Measurements from ENCODE around the gene PCDHB14.
"Not testable (repeated sequence)": the region's sequence is repeated elsewhere in the genome, so short reads cannot be mapped to it uniquely, and the experiment has no call there.

GRCh38 chr5:141216035-141216434 lies 7.1 kb upstream of the PCDHB14 start:
- not testable (repeated sequence) for TF ChIP-seq CTCF, POLR2A (IDR thresholded peaks at IDR 0.05)

All from lower leg skin (tissue), 3 donors.